ENCODE results near the gene PELI2.

- no peak for TF ChIP-seq EZH2 (IDR thresholded peaks at IDR 0.05; ENCODE audit: low read length, missing control alignments)
- no peak for TF ChIP-seq CTCF (conservative IDR thresholded peaks at IDR 0.05 in 1 of 2, IDR thresholded peaks at IDR 0.05 in 1 of 2; ENCODE audit: low read depth in 1 of 2, low read length in 2 of 2)
These were observed 95.1 kb downstream of the PELI2 start for GRCh38 chr14:56213306-56213705.
